Fibroblast of lung (primary cell): ENCODE measurements around the gene FNIP1.

Experiments used
- EZH2 ChIP-seq: IDR thresholded peaks from 2 replicates; pipeline ENCODE4 v1.5.1; 2012; ENCODE audit warnings: low read length, control low read depth, mild to moderate bottlenecking; ENCODE audit errors: missing control alignments
- TF ChIP-seq, protein P1 (sequence below), 2 donors: IDR thresholded peaks in 1 of 2; conservative IDR thresholded peaks in 1 of 2; 1 replicate in 1 of 2; 2 replicates in 1 of 2; pipeline ENCODE4 v1.5.1; 2011 to 2012; ENCODE audit warnings: low read length in 2 of 2, control low read depth in 1 of 2, inconsistent platforms in 1 of 2, low read depth in 1 of 2, mild to moderate bottlenecking in 1 of 2

DNA sequence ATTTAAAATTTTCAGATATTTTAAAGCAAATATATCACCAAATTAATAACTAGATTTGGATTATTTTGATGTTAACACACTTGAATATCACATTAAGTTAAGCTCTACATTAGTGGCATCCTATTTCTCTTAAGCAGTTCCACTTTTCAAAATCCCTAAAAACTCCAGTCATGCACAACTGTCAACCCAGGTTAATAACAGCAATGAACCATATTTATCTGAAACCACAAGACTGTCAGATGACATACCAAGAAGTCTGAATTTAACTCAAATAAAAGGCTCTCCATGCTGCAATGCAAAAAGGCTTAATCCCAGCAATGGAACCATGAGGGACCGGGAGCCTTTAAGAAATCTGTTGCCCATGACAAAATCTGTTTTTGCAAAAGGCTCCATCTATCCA lies 27.5 kb downstream of the FNIP1 start:
- TF ChIP-seq, protein P1, sequence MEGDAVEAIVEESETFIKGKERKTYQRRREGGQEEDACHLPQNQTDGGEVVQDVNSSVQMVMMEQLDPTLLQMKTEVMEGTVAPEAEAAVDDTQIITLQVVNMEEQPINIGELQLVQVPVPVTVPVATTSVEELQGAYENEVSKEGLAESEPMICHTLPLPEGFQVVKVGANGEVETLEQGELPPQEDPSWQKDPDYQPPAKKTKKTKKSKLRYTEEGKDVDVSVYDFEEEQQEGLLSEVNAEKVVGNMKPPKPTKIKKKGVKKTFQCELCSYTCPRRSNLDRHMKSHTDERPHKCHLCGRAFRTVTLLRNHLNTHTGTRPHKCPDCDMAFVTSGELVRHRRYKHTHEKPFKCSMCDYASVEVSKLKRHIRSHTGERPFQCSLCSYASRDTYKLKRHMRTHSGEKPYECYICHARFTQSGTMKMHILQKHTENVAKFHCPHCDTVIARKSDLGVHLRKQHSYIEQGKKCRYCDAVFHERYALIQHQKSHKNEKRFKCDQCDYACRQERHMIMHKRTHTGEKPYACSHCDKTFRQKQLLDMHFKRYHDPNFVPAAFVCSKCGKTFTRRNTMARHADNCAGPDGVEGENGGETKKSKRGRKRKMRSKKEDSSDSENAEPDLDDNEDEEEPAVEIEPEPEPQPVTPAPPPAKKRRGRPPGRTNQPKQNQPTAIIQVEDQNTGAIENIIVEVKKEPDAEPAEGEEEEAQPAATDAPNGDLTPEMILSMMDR (conservative IDR thresholded peaks at IDR 0.05 in 1 of 2, IDR thresholded peaks at IDR 0.05 in 1 of 2; ENCODE audit: low read depth in 1 of 2, low read length in 2 of 2), result no peak
- no peak for TF ChIP-seq EZH2
